PC-9 (cell line): ENCODE data around the gene CBX5.

Experiments
- CTCF ChIP-seq: fragments of 200-600 bp; sonication (generic); conservative IDR thresholded peaks from 2 replicates; pipeline ENCODE4 v1.6.1; 2017; ENCODE audit warnings: mixed run types, antibody characterized with exemption, mild to moderate bottlenecking, moderate library complexity
- EZH2 ChIP-seq: fragments of 200-600 bp; sonication (generic); IDR thresholded peaks from 2 replicates; pipeline ENCODE4 v1.8.0; 2017; ENCODE audit warnings: antibody characterized with exemption, low read depth

- TF ChIP-seq CTCF (no peak), EZH2 (no peak)
Measured at GRCh38 chr12:54222609-54223008, 57.3 kb downstream of the CBX5 start.
